Skeletal muscle tissue (tissue), 4 donors: ENCODE results near the gene DPP10. TPM values are rescaled to one million over a fixed set of nuclear protein-coding genes. Genes with fewer than 3 reads are reported as not detected.

Experiments used
- H3K27ac ChIP-seq: one replicate; pipeline ENCODE4 v1.7.0; 2013; ENCODE audit warnings: mild to moderate bottlenecking, low read depth, low read length, inconsistent platforms
- H3K27me3 ChIP-seq, 3 donors: one replicate each; pipeline ENCODE4 v1.7.0; 2013; ENCODE audit warnings: low read length in 3 of 3; ENCODE audit not compliant: control insufficient read depth in 3 of 3, insufficient read depth in 3 of 3
- H3K36me3 ChIP-seq, 3 donors: one replicate each; pipeline ENCODE4 v1.7.0; 2013; ENCODE audit warnings: low read length in 3 of 3; ENCODE audit not compliant: control insufficient read depth in 3 of 3, insufficient read depth in 3 of 3
- H3K4me1 ChIP-seq, 3 donors: one replicate each; pipeline ENCODE4 v1.7.0; 2013; ENCODE audit warnings: low read length in 3 of 3, mild to moderate bottlenecking in 3 of 3; ENCODE audit not compliant: control insufficient read depth in 3 of 3, insufficient read depth in 3 of 3
- H3K4me3 ChIP-seq, 3 donors: one replicate each; pipeline ENCODE4 v1.7.0; 2013; ENCODE audit warnings: low read length in 3 of 3
- H3K9ac ChIP-seq, 3 donors: one replicate each; pipeline ENCODE4 v1.7.0; 2013; ENCODE audit warnings: low read length in 3 of 3, mild to moderate bottlenecking in 3 of 3, moderate library complexity in 2 of 3, low read depth in 1 of 3
- H3K9me3 ChIP-seq, 3 donors: one replicate each; pipeline ENCODE4 v1.7.0; 2013; ENCODE audit warnings: low read length in 3 of 3; ENCODE audit not compliant: control insufficient read depth in 3 of 3
- total RNA-seq: library from RNA; depleted of rRNA; stranded (reverse); fragments of >200 nt; gene quantifications from one replicate; pipeline ENCODE4 v1.2.3, GENCODE V29; 2014
- donor health status: Osteomylitis.

The DPP10 gene
- total RNA-seq, 1 donor from 2014 or later: 1.0 TPM

DNA sequence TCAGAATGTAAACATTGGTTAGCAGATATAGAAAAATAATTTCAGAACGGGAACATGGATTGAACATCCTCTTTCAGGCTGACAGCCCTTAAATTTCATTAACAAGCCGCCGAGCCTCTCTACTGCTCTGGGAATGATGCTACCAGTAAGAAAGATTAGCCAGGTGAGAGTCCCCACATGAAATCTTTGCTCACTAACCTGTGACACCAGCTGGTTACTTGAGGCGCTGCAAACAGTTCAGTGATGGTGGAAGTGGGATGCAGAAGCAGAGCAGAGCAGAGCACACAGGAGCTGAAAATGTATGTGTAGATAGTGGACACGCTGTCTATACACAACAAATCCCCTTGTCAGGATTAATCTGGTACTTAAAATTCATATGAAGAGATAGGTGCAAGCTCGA, 721.1 kb downstream of the DPP10 start:
- no peak overlapping the region for H3K9ac ChIP-seq
- no peaks in the 10 kb centered on the region for H3K36me3 ChIP-seq
- no peak overlapping the region for H3K4me3 ChIP-seq
- H3K4me1 ChIP-seq: no peaks in the 10 kb centered on the region
- H3K27ac ChIP-seq: no peak overlapping the region
- no peaks in the 10 kb centered on the region for H3K9me3 ChIP-seq
- peaks cover 15 to 31% (median 19%) of the 10 kb centered on the region in 3 donors for H3K27me3 ChIP-seq

DNA sequence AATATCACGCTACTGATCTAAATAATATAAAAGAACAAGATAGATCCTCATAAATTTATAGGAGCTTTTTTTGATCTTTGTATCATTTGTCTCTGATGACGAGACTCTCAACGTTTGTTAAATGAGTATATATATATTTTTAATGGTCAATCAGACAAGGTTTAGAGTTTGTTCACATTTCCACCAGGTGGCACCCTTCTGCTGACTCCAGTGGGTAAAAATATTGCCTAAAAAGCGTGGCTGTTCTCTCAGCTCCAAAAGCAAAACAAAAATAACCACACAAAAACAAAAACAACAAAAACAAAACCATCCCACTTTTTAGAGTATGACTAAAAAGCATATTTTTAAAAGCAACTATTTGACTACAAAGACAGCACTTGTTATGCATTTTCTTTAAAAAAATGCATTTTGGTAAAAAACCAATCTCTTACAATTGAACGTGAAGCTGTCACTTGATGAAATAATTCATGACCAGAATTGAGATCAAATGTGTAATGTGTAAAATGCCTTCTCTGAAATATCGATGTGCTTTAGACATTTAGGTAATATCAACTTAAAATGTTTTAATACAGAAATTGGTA, 723.2 kb downstream of the DPP10 start:
- Histone ChIP-seq H3K36me3 (no peaks in the 10 kb centered on the region), H3K9me3 (no peaks in the 10 kb centered on the region), H3K27ac (no peak overlapping the region), H3K4me3 (no peak overlapping the region), H3K27me3 (peaks cover 11 to 22% (median 17%) of the 10 kb centered on the region in 3 donors), H3K4me1 (no peaks in the 10 kb centered on the region), H3K9ac (no peak overlapping the region)

DNA sequence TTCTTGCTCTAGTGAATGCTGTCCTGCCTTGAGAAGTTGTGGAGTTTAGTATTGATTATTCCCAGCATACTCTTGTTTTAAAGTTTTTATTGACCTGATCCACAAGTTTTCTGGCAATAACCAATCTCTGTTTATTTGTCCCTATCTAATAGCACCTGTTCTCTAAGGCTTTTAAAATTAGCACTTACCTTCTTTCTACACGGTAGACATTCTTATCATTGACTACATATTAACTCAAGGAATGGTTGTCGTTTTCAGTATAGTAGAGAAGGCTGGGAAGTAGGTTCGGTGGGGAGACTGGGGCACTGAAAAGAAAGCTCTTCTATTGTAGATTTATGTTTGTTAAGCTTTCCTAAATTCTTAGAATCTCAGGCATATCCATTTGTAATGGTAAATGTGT, 726.0 kb downstream of the DPP10 start:
- Histone ChIP-seq H3K4me3 (no peak overlapping the region), H3K36me3 (no peaks in the 10 kb centered on the region), H3K27me3 (peaks cover 2 to 4% (median 3%) of the 10 kb centered on the region in 3 donors), H3K9me3 (peaks cover 0 to 2% (median 0%) of the 10 kb centered on the region in 3 donors), H3K27ac (no peak overlapping the region), H3K4me1 (no peaks in the 10 kb centered on the region), H3K9ac (no peak overlapping the region)

DNA sequence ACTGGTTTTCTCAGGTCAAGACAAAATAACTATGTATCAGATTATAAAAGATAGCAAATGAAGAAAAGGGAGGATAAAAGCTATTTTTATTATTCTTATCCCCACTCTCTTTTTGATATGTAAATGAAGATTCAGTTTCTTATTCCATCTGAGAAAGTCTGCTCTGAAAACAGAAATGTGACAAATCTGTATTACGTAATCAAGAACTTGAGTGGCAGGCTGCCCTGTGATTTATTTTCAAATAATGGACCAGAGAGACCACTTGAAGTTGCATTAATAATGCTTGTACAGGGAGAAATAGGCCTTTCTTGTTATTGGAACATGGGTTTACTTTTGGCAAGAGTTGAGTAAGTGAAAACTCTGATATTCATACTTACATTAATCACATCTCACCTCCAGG, 727.4 kb downstream of the DPP10 start:
- H3K27me3 ChIP-seq: no peaks in the 10 kb centered on the region

DNA sequence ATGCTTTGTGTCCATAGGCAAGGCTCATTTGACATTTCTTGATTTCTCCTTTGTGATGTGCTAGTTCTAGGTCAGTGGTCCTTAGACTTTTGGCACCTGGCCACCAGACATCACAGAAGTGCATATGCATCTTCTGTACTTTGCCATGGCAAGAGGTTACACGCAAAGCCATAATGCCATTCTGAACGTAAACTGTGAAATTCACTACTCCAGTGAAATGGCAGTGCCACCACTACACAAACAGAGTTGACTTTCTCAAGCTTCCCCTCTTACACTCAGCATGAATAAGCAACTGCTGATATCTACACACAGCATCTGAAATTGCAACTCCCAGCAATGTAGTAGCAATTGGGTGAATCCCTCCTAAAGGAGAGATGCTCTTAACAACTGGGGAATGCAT, 729.3 kb downstream of the DPP10 start:
- Histone ChIP-seq H3K9ac (no peak overlapping the region), H3K36me3 (no peaks in the 10 kb centered on the region), H3K4me1 (no peaks in the 10 kb centered on the region), H3K4me3 (no peak overlapping the region), H3K27ac (no peak overlapping the region), H3K9me3 (peaks cover 0 to 2% (median 0%) of the 10 kb centered on the region in 3 donors), H3K27me3 (no peaks in the 10 kb centered on the region)

More for the DNA sequence above, 727.4 kb downstream of the DPP10 start:
- H3K4me3 ChIP-seq: no peak overlapping the region
- H3K9ac ChIP-seq: no peak overlapping the region
- H3K9me3 ChIP-seq: peaks cover 0 to 2% (median 0%) of the 10 kb centered on the region in 3 donors
- H3K4me1 ChIP-seq: no peaks in the 10 kb centered on the region
- no peak overlapping the region for H3K27ac ChIP-seq
- H3K36me3 ChIP-seq: no peaks in the 10 kb centered on the region

DNA sequence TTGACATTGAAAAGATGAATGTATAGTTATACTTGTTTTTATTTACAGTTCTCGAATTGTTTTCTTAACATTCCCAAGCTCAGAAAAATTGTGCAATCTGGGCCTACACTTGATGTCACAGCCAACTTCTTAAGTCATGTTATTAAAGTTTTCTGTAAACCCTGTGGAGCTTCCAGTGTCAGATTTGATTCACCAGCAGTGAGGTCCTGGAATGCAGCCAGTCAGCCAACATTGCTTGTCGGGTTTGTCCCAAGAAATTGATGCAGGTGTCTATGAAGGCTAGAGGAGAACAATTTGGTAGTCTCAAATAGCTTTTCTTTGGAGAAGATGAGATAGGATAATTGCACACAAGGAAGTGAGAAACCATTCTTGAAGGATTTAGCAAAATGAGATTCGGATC, 732.2 kb downstream of the DPP10 start:
- H3K4me3 ChIP-seq: no peak overlapping the region
- no peaks in the 10 kb centered on the region for H3K36me3 ChIP-seq
- H3K27ac ChIP-seq: no peak overlapping the region
- H3K9ac ChIP-seq: no peak overlapping the region
- H3K9me3 ChIP-seq: peaks cover 0 to 2% (median 0%) of the 10 kb centered on the region in 3 donors
- no peaks in the 10 kb centered on the region for H3K27me3 ChIP-seq
- no peaks in the 10 kb centered on the region for H3K4me1 ChIP-seq

DNA sequence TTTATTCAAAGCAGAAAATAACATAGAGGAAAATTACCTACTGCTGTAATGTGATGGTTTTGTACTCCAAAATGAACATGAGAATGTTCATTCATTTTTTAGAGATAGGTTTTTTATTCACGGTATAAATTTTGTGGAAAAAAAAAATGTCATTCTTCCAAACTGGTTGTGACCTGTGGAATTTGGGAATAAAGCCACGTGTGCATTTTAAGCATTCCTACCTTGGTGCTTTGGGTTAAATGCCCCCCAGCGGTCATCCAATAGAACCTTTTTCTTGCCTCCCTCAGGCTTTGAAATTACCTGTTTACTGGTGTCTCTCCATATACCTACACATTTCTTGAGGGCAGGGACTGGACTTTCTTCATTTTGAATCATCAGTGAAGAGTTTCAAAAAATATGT, 740.7 kb downstream of the DPP10 start:
- no peaks in the 10 kb centered on the region for H3K27me3 ChIP-seq
- no peaks in the 10 kb centered on the region for H3K4me1 ChIP-seq
- H3K9ac ChIP-seq: no peak overlapping the region
- H3K27ac ChIP-seq: no peak overlapping the region
- H3K36me3 ChIP-seq: no peaks in the 10 kb centered on the region
- no peaks in the 10 kb centered on the region for H3K9me3 ChIP-seq
- no peak overlapping the region for H3K4me3 ChIP-seq

DNA sequence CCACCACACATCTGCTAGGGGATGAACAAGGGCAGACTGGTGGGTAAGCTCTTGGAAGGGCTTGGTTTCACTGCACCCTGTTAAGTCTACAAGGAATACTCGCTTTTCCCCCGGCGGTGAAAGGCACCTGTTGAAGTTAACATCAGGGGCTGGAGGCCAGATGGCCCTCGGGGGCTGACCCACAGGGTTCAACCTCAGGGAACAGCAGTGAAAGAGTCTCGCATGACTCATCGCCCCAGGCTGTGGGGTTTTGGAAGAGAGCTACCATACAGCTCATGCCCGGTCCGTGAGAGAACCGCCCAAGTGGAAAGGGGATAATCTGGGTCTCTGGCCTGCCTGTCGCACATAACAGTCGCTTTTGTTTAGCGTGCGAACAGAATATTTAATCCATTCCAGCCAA, 748.0 kb downstream of the DPP10 start:
- no peak overlapping the region for H3K9ac ChIP-seq
- no peak overlapping the region for H3K27ac ChIP-seq
- no peaks in the 10 kb centered on the region for H3K9me3 ChIP-seq
- H3K36me3 ChIP-seq: no peaks in the 10 kb centered on the region
- no peaks in the 10 kb centered on the region for H3K4me1 ChIP-seq
- H3K4me3 ChIP-seq: no peak overlapping the region
- no peaks in the 10 kb centered on the region for H3K27me3 ChIP-seq

DNA sequence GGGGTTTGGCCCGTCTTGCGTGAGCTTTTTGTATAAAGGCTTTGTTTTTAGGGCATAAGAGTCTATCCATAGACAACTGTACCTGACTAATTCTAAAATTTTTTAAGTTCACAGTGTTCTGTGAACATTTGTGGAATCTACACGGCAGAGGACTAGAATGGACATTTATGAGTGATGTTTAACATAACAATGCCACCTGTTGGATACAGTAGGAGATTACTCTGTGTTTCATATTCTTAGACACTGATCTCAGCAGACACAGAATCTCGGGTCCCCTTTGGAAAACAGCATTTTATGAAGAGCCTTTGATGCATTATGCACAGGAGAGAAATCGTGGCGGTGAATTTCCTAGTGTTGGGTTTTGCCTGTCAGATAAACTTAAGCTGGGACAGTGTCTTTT, 752.2 kb downstream of the DPP10 start:
- Histone ChIP-seq H3K36me3 (no peaks in the 10 kb centered on the region), H3K9ac (no peak overlapping the region), H3K4me3 (no peak overlapping the region), H3K27ac (no peak overlapping the region), H3K27me3 (no peaks in the 10 kb centered on the region), H3K9me3 (no peaks in the 10 kb centered on the region), H3K4me1 (no peaks in the 10 kb centered on the region)

DNA sequence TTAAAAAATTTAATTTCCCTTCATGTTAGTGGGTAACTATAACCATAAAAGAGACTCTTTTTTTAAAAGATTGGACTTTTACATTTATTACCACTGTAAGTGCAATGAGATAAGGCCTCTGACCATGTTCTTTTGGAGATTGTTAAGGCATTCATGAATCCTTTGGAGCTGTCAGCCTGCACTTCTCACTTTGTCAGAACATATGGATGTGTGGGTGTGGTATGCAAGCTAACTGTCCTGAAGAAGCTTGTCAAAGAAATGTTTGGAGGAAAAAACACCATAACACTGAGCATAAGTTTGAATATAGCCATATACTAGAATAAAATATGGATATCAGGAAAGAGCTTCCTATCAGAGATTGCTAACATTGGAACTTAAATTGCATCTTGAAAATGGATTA, 754.1 kb downstream of the DPP10 start:
- no peak overlapping the region for H3K9ac ChIP-seq
- no peak overlapping the region for H3K4me3 ChIP-seq
- H3K27ac ChIP-seq: no peak overlapping the region
- H3K27me3 ChIP-seq: no peaks in the 10 kb centered on the region
- no peaks in the 10 kb centered on the region for H3K36me3 ChIP-seq
- H3K9me3 ChIP-seq: no peaks in the 10 kb centered on the region
- H3K4me1 ChIP-seq: no peaks in the 10 kb centered on the region
